IMR-90 (cell line): ENCODE results near the gene TMEM139. TPM values are rescaled to one million over a fixed set of nuclear protein-coding genes. Genes with fewer than 3 reads are reported as not detected.

Experiments
- ATAC-seq: fragments of 200-7000 bp; cut with Tn5 transposase; 2 replicates; pipeline ENCODE4 v1.9.1; 2020; ENCODE audit warnings: low read depth, mild to moderate bottlenecking, moderate library complexity
- BruUV-seq: library from RNA; stranded (reverse); fragments of 400-500 nt; replicated peaks from 2 replicates; lab custom pipeline; 2021; lab: Mats Ljungman, UMichigan
- CTCF ChIA-PET: fragments of 300-600 bp; formaldehyde crosslinking; extraction: SDS; loops from one replicate; lab custom pipeline; 2021; ENCODE audit warnings: antibody characterized with exemption; lab: Yijun Ruan, JAX
- POLR2A ChIA-PET: fragments of 300-600 bp; sonication (Branson Sonifier 250); formaldehyde crosslinking; loops from one replicate; lab custom pipeline; 2022; ENCODE audit warnings: antibody characterized with exemption; ENCODE audit not compliant: unreplicated experiment; lab: Charles Lee
- DNase-seq: peaks from one replicate; pipeline ENCODE4 v3.0.0; 2013
- H2AFZ ChIP-seq: replicated peaks from 2 replicates; pipeline ENCODE3; 2013; ENCODE audit warnings: low read length, mild to moderate bottlenecking; ENCODE audit not compliant: poor library complexity
- H2AK5ac ChIP-seq: 2 replicates; pipeline ENCODE4 v1.6.1; 2013; ENCODE audit warnings: low read depth, low read length, inconsistent platforms
- H2AK9ac ChIP-seq: replicated peaks from 2 replicates; pipeline ENCODE3; 2013; ENCODE audit warnings: mild to moderate bottlenecking, low read depth, low read length, moderate library complexity; ENCODE audit not compliant: poor library complexity
- H2BK120ac ChIP-seq: 2 replicates; pipeline ENCODE4 v1.6.1; 2013; ENCODE audit warnings: low read depth, low read length, inconsistent platforms
- H2BK15ac ChIP-seq: 3 replicates; pipeline ENCODE4 v1.6.1; 2013; ENCODE audit warnings: low read depth, low read length, inconsistent platforms
- H2BK20ac ChIP-seq: 2 replicates; pipeline ENCODE4 v1.6.1; 2013; ENCODE audit warnings: low read depth, mild to moderate bottlenecking, inconsistent platforms, low read length, moderate library complexity
- H2BK5ac ChIP-seq: 2 replicates; pipeline ENCODE4 v1.6.1; 2013; ENCODE audit warnings: mild to moderate bottlenecking, low read depth, low read length, inconsistent platforms; ENCODE audit not compliant: poor library complexity, severe bottlenecking
- H3K14ac ChIP-seq: replicated peaks from 2 replicates; pipeline ENCODE4 v1.6.1; 2013; ENCODE audit warnings: low read depth, low read length, inconsistent platforms
- H3K18ac ChIP-seq: 2 replicates; pipeline ENCODE4 v1.6.1; 2013; ENCODE audit warnings: low read depth, low read length, control low read depth
- H3K23ac ChIP-seq: 2 replicates; pipeline ENCODE4 v1.6.1; 2013; ENCODE audit warnings: low read depth, low read length, inconsistent platforms
- H3K27ac ChIP-seq: 2 replicates; pipeline ENCODE4 v1.5.1; 2013; ENCODE audit warnings: mild to moderate bottlenecking, control low read depth, low read length; ENCODE audit not compliant: insufficient read depth
- H3K27me3 ChIP-seq: 2 replicates; pipeline ENCODE4 v1.6.1; 2013; ENCODE audit warnings: low read length; ENCODE audit not compliant: control insufficient read depth, insufficient read depth
- H3K36me3 ChIP-seq: 2 replicates; pipeline ENCODE4 v1.6.1; 2013; ENCODE audit warnings: low read length, mixed read lengths; ENCODE audit not compliant: control insufficient read depth, insufficient read depth
- H3K4ac ChIP-seq: 2 replicates; pipeline ENCODE4 v1.6.1; 2013; ENCODE audit warnings: low read depth, low read length, inconsistent platforms
- H3K4me1 ChIP-seq: 2 replicates; pipeline ENCODE4 v1.6.1; 2013; ENCODE audit warnings: low read length, mixed read lengths; ENCODE audit not compliant: control insufficient read depth, insufficient read depth
- H3K4me2 ChIP-seq: 2 replicates; pipeline ENCODE4 v1.6.1; 2013; ENCODE audit warnings: low read depth, mild to moderate bottlenecking, control low read depth, low read length, moderate library complexity
- H3K4me3 ChIP-seq: 2 replicates; pipeline ENCODE4 v1.5.1; 2013; ENCODE audit warnings: low read depth, mild to moderate bottlenecking, control low read depth, low read length, moderate library complexity; ENCODE audit not compliant: insufficient read depth
- H3K56ac ChIP-seq: 2 replicates; pipeline ENCODE4 v1.6.1; 2013; ENCODE audit warnings: low read length, inconsistent platforms; ENCODE audit not compliant: insufficient read depth; ENCODE audit errors: extremely low read depth
- H3K79me1 ChIP-seq, 2 experiments: 2 replicates each; pipeline ENCODE4 v1.6.1; 2013; ENCODE audit warnings: low read length in 2 of 2, inconsistent platforms in 1 of 2, low read depth in 1 of 2
- H3K9ac ChIP-seq: 2 replicates; pipeline ENCODE4 v1.6.1; 2013; ENCODE audit warnings: low read depth, low read length, control low read depth
- H3K9me1 ChIP-seq: 2 replicates; pipeline ENCODE4 v1.6.1; 2013; ENCODE audit warnings: low read length, inconsistent platforms; ENCODE audit not compliant: insufficient read depth
- H3K9me3 ChIP-seq: 2 replicates; pipeline ENCODE4 v1.6.1; 2013; ENCODE audit warnings: low read length; ENCODE audit not compliant: control insufficient read depth, insufficient read depth
- H4K20me1 ChIP-seq: 2 replicates; pipeline ENCODE4 v1.6.1; 2013; ENCODE audit warnings: low read length, inconsistent platforms; ENCODE audit not compliant: insufficient read depth
- H4K5ac ChIP-seq: 2 replicates; pipeline ENCODE4 v1.6.1; 2013; ENCODE audit warnings: mild to moderate bottlenecking, low read depth, low read length, control low read depth
- H4K8ac ChIP-seq, 2 experiments: 2 replicates each; pipeline ENCODE4 v1.6.1; 2013; ENCODE audit warnings: low read depth in 2 of 2, low read length in 2 of 2, control low read depth in 1 of 2, inconsistent platforms in 1 of 2
- H4K91ac ChIP-seq: 2 replicates; pipeline ENCODE4 v1.6.1; 2013; ENCODE audit warnings: low read depth, low read length, inconsistent platforms; ENCODE audit not compliant: insufficient read depth
- BHLHE40 ChIP-seq: fragments of 150-350 bp; IDR thresholded peaks from 2 replicates; pipeline ENCODE4 v1.6.1; 2016; ENCODE audit warnings: mild to moderate bottlenecking, low read depth, low read length
- CHD1 ChIP-seq: IDR thresholded peaks from 2 replicates; pipeline ENCODE4 v1.6.1; 2012; ENCODE audit warnings: low read depth, low read length, improper control_type of control experiment
- CTCF ChIP-seq: conservative IDR thresholded peaks from 2 replicates; pipeline ENCODE4 v1.5.1; 2012; ENCODE audit warnings: mild to moderate bottlenecking, low read depth, low read length, improper control_type of control experiment
- ELK1 ChIP-seq: fragments of 150-350 bp; IDR thresholded peaks from 2 replicates; pipeline ENCODE4 v1.6.1; 2016; ENCODE audit warnings: low read depth, mild to moderate bottlenecking, low read length, moderate library complexity, borderline replicate concordance
- MXI1 ChIP-seq: IDR thresholded peaks from 2 replicates; pipeline ENCODE4 v1.6.1; 2012; ENCODE audit warnings: low read depth, mild to moderate bottlenecking, low read length, moderate library complexity, borderline replicate concordance
- NFE2L2 ChIP-seq: fragments of 150-350 bp; IDR thresholded peaks from 2 replicates; pipeline ENCODE4 v1.6.1; 2016; ENCODE audit warnings: low read depth, mild to moderate bottlenecking, low read length
- POLR2A ChIP-seq: IDR thresholded peaks from 2 replicates; pipeline ENCODE4 v1.6.1; 2012; ENCODE audit warnings: mild to moderate bottlenecking, low read depth, low read length
- RCOR1 ChIP-seq: IDR thresholded peaks from 2 replicates; pipeline ENCODE4 v1.6.1; 2012; ENCODE audit warnings: mild to moderate bottlenecking, low read length, improper control_type of control experiment; ENCODE audit not compliant: insufficient replicate concordance
- SMC3 ChIP-seq: fragments of 150-350 bp; IDR thresholded peaks from 2 replicates; pipeline ENCODE4 v1.6.1; 2016; ENCODE audit warnings: low read depth, mild to moderate bottlenecking, antibody characterized with exemption, low read length, moderate library complexity
- USF2 ChIP-seq: fragments of 150-350 bp; IDR thresholded peaks from 2 replicates; pipeline ENCODE4 v1.6.1; 2017; ENCODE audit warnings: mild to moderate bottlenecking, antibody characterized with exemption, low read length, low read depth
- WGBS, 2 experiments: methylation state at CpG; one replicate each; pipeline versions ENCODE4 v1.1.5 to v1.1.7; 2013; ENCODE audit warnings: missing lambda C conversion rate in 2 of 2; ENCODE audit not compliant: insufficient read length in 1 of 2; ENCODE audit errors: extremely low coverage in 2 of 2; 5-methylcytosine and 5-hydroxymethylcytosine counted together
- dilution Hi-C: fragments of 300-500 bp; cut with HindIII; formaldehyde crosslinking; loops from one replicate; pipeline ENCODE4 v1.14.3; 2018; ENCODE audit warnings: low sequenced_read_pairs; ENCODE audit not compliant: unreplicated experiment
- in situ Hi-C: fragments of 300-500 bp; cut with MboI; formaldehyde crosslinking; loops from 3 replicates; pipeline ENCODE4 v1.14.3; 2019; ENCODE audit warnings: low sequenced_read_pairs, inconsistent platforms, mixed read lengths
- intact Hi-C: fragments of 100-400 bp; cut with micrococcal nuclease; formaldehyde crosslinking; loops from 2 replicates; pipeline ENCODE4 v1.10.0; 2022
- polyA plus RNA-seq, 3 experiments: library from polyadenylated mRNA; depleted of rRNA; stranded (reverse); fragments of >200 nt; gene quantifications; 2 replicates each; pipeline ENCODE4 v1.2.3, GENCODE V29; 2012; ENCODE audit warnings: low replicate concordance in 1 of 3
- total RNA-seq: library from RNA; depleted of rRNA; stranded (reverse); fragments of >200 nt; gene quantifications from 2 replicates; pipeline ENCODE4 v1.2.3, GENCODE V29; 2012

TMEM139 gene
- total and polyA plus RNA-seq, 2 of the 4 experiments (the other 2 are of a cell fraction) = 0.07 TPM; not detected in 1

GRCh38 chr7:143272871-143273270, 11.9 kb upstream of the TMEM139 start:
- no peak overlapping the region for H4K91ac ChIP-seq
- ChIA-PET POLR2A (no interaction called here), CTCF (interaction anchor here (0.6 kb wide), 1 partner anchor 9 kb away, joined by 4 read pairs; no protein-coding TSS in a partner anchor)
- no peaks in the 10 kb centered on the region for H3K9me1 ChIP-seq
- H3K14ac ChIP-seq = no peak overlapping the region
- H2BK20ac ChIP-seq = no peak overlapping the region
- H4K8ac ChIP-seq = no peak overlapping the region
- H4K20me1 ChIP-seq = no peaks in the 10 kb centered on the region
- no peak for TF ChIP-seq SMC3
- TF ChIP-seq NFE2L2 = no peak
- no peak for TF ChIP-seq BHLHE40
- TF ChIP-seq RCOR1 = no peak
- TF ChIP-seq POLR2A = no peak
- TF ChIP-seq CTCF = no peak
- no peak for TF ChIP-seq USF2
- TF ChIP-seq ELK1 = no peak
- TF ChIP-seq CHD1 = no peak
- no peak for TF ChIP-seq MXI1
- no peak overlapping the region for H3K23ac ChIP-seq
- H2AK5ac ChIP-seq = no peak overlapping the region
- H2AFZ ChIP-seq = no peak overlapping the region
- DNase-seq = no peak
- H2BK15ac ChIP-seq = no peak overlapping the region
- no peak overlapping the region for H3K27ac ChIP-seq
- dilution Hi-C loops = no loop called here
- intact Hi-C loops = no loop called here
- H3K36me3 ChIP-seq = peaks cover 15% of the 10 kb centered on the region
- H3K4me3 ChIP-seq = no peak overlapping the region
- H3K9me3 ChIP-seq = no peaks in the 10 kb centered on the region
- no peak overlapping the region for H2BK5ac ChIP-seq
- ATAC-seq = no peak
- no peak overlapping the region for H3K56ac ChIP-seq
- no peak overlapping the region for H4K5ac ChIP-seq
- no peak overlapping the region for H2BK120ac ChIP-seq
- H3K9ac ChIP-seq = no peak overlapping the region
- H3K18ac ChIP-seq = no peak overlapping the region
- BruUV-seq = no TSS peak
- in situ Hi-C loops = no loop called here
- no peak overlapping the region for H3K4ac ChIP-seq
- no peak overlapping the region for H3K4me2 ChIP-seq
- H2AK9ac ChIP-seq = no peak overlapping the region
- WGBS, 2 experiments = no CpG with 5 or more reads among the region's 2 CpGs
- no peaks in the 10 kb centered on the region for H3K79me1 ChIP-seq
- H3K4me1 ChIP-seq = no peaks in the 10 kb centered on the region
- no peaks in the 10 kb centered on the region for H3K27me3 ChIP-seq
